HG03432 (cell line): ENCODE data around the gene FOXP1.
"Not testable (repeated sequence)": the region's sequence is repeated elsewhere in the genome, so short reads cannot be mapped to it uniquely, and the experiment has no call there.

Experiments
- ATAC-seq: cut with Tn5 transposase; IDR thresholded peaks from one replicate; pipeline ENCODE4 v1.9.1; 2021; ENCODE audit warnings: mild to moderate bottlenecking, moderate library complexity; ENCODE audit not compliant: unreplicated experiment

Gene FOXP1

GRCh38 chr3:71031181-71031580, 552.3 kb downstream of the FOXP1 start:
- ATAC-seq = no peak

GRCh38 chr3:71030748-71031147, 552.8 kb downstream of the FOXP1 start:
- no peak for ATAC-seq

GRCh38 chr3:71029770-71030169, 553.8 kb downstream of the FOXP1 start:
- ATAC-seq = no peak

- ATAC-seq = no peak
Observed at GRCh38 chr3:71028802-71029201, 554.7 kb downstream of the FOXP1 start.

- no peak for ATAC-seq
Observed at GRCh38 chr3:71028184-71028583, 555.3 kb downstream of the FOXP1 start.

GRCh38 chr3:71026634-71027578, 556.6 kb downstream of the FOXP1 start:
- no peak for ATAC-seq

- ATAC-seq = no peak
Observed at GRCh38 chr3:71025516-71025915, 558.0 kb downstream of the FOXP1 start.

- no peak for ATAC-seq
Observed at GRCh38 chr3:71025010-71025409, 558.5 kb downstream of the FOXP1 start.

- ATAC-seq = no peak
Observed at GRCh38 chr3:71022551-71023335, 560.8 kb downstream of the FOXP1 start.

GRCh38 chr3:71018799-71019198, 564.7 kb downstream of the FOXP1 start:
- ATAC-seq = no peak

GRCh38 chr3:71016178-71016845, 567.2 kb downstream of the FOXP1 start:
- no peak for ATAC-seq

- ATAC-seq = not testable (repeated sequence)
Observed at GRCh38 chr3:71014616-71015015, 568.9 kb downstream of the FOXP1 start.

- ATAC-seq = no peak
Observed at GRCh38 chr3:71012971-71013370, 570.6 kb downstream of the FOXP1 start.

GRCh38 chr3:71011565-71012287, 571.8 kb downstream of the FOXP1 start:
- peak; percentile 86 for ATAC-seq

GRCh38 chr3:71010726-71011455, 572.6 kb downstream of the FOXP1 start:
- ATAC-seq = peak; percentile 54

GRCh38 chr3:71008350-71008935, 575.1 kb downstream of the FOXP1 start:
- no peak for ATAC-seq

GRCh38 chr3:71006810-71007785, 576.4 kb downstream of the FOXP1 start:
- ATAC-seq = peak; percentile 34

GRCh38 chr3:71005702-71006321, 577.7 kb downstream of the FOXP1 start:
- ATAC-seq = no peak
